Heart right ventricle (tissue), 16 donors: ENCODE results near the gene CLHC1. TPM values are rescaled to one million over a fixed set of nuclear protein-coding genes. Genes with fewer than 3 reads are reported as not detected.

Experiments
- ATAC-seq, 8 donors: fragments of 200-7000 bp; cut with Tn5 transposase; one replicate each; pipeline ENCODE4 v1.9.1; 2020; ENCODE audit warnings: mild to moderate bottlenecking in 8 of 8, moderate library complexity in 8 of 8, moderate number of reproducible peaks in 1 of 8
- DNase-seq, 2 donors: peaks; one replicate each; pipeline ENCODE4 v3.0.0-alpha.2; 2020
- H3K27ac ChIP-seq, 10 donors: fragments of 200-600 bp; sonication (generic) in 2 of 10; one replicate each; pipeline versions ENCODE4 v1.5.0 to v1.8.0; 2020 to 2022; ENCODE audit warnings: mild to moderate bottlenecking in 3 of 10
- H3K27me3 ChIP-seq, 7 donors: fragments of 200-600 bp; one replicate each; pipeline ENCODE4 v1.8.0; 2021 to 2022; ENCODE audit warnings: mild to moderate bottlenecking in 2 of 7
- H3K36me3 ChIP-seq, 9 donors: fragments of 200-600 bp; sonication (generic) in 1 of 9; one replicate each; pipeline versions ENCODE4 v1.5.0 to v1.8.0; 2020 to 2022; ENCODE audit warnings: mild to moderate bottlenecking in 2 of 9
- H3K4me1 ChIP-seq, 9 donors: fragments of 200-600 bp; sonication (generic) in 1 of 9; one replicate each; pipeline versions ENCODE4 v1.5.0 to v1.8.0; 2020 to 2022; ENCODE audit warnings: mild to moderate bottlenecking in 4 of 9
- H3K4me3 ChIP-seq, 10 donors: fragments of 200-600 bp; sonication (generic) in 2 of 10; one replicate each; pipeline versions ENCODE4 v1.5.0 to v1.8.0; 2020 to 2022; ENCODE audit warnings: mild to moderate bottlenecking in 7 of 10, moderate library complexity in 2 of 10
- H3K9me3 ChIP-seq, 11 donors: fragments of 200-600 bp in 10 of 11; sonication (generic) in 2 of 11; one replicate each; pipeline versions ENCODE4 v1.5.0 to v1.8.0; 2013 to 2022; ENCODE audit warnings: mild to moderate bottlenecking in 2 of 11, control low read depth in 1 of 11, moderate library complexity in 1 of 11
- CTCF ChIP-seq, 9 donors: fragments of 200-600 bp; sonication (generic) in 2 of 9; IDR thresholded peaks; one replicate each; pipeline versions ENCODE4 v1.5.0 to v1.8.0; 2021 to 2022; ENCODE audit warnings: antibody characterized with exemption in 9 of 9, mild to moderate bottlenecking in 5 of 9, moderate library complexity in 1 of 9
- WGBS, 2 donors: extraction: QIAGEN DNeasy Blood & Tissue Kit; methylation state at CpG; one replicate each; pipeline ENCODE4 v1.1.7; 2013; ENCODE audit warnings: inconsistent platforms in 1 of 2; 5-methylcytosine and 5-hydroxymethylcytosine counted together
- intact Hi-C, 10 donors: fragments of 100-400 bp; cut with DNase I; formaldehyde crosslinking; loops; one replicate each; pipeline versions ENCODE4 v1.11.1 to v1.14.2; 2022
- polyA plus RNA-seq, 2 donors: library from polyadenylated mRNA; stranded (reverse); fragments of 200-250 nt; gene quantifications; one replicate each; pipeline ENCODE4 v1.2.3, GENCODE V29; 2013
- total RNA-seq, 10 donors: library from RNA; stranded (reverse); fragmentation: NEBNext Ultra II Directional in 3 of 10; extraction: Animal tissue kit (Norgen Biotek cat#: 25700) in 3 of 10; gene quantifications; one replicate each; pipeline versions ENCODE4 v1.2.1 to v1.2.4, GENCODE V29; 2021 to 2023
- donor health status: Arrhythmogenic right ventricular cardiomyopathy.
- donor health status: ischemic (EF 13 %, LVEDD 7.1; RV severe dilation, severe dysfunction).
- donor health status: healthy with polysubstance abuse.
- donor health status: DM: no; HTN: yes; CAD: no.
- donor health status: DM: no; HTN: no; CAD: no.
- donor health status: ischemic (EF 25% LVEDD 6.9; RV normal size, moderate dysfunction).
- donor health status: ischemic (EF 25% LVEDD 5.7; RV mildly dilated, moderate dysfunction).
- donor health status: healthy.
- donor health status: DM: yes; HTN: yes; CAD: no.
- donor health status: Ischemic cardiomyopathy.
- donor health status: ischemic (EF 35%, LVEDD 5.7; RV mildly dilated, moderate dysfunction).
- donor health status: nonischemic (EF 11% LVEDD 7.7; RV severe dilation, severe dysfunction).
- donor health status: DM: yes; HTN: yes; CAD: no.
- donor health status: PGD.
- donor health status: ischemic (EF 29% LVEDD 5.4; RV normal size, mild dysfunction).
- donor health status: nonischemic (EF 23%, LVEDD 6.1; RV moderate dilation, normal function).

Gene CLHC1
- total and polyA plus RNA-seq, 12 donors: 1.7 to 9.7 (median 6.3) TPM

DNA sequence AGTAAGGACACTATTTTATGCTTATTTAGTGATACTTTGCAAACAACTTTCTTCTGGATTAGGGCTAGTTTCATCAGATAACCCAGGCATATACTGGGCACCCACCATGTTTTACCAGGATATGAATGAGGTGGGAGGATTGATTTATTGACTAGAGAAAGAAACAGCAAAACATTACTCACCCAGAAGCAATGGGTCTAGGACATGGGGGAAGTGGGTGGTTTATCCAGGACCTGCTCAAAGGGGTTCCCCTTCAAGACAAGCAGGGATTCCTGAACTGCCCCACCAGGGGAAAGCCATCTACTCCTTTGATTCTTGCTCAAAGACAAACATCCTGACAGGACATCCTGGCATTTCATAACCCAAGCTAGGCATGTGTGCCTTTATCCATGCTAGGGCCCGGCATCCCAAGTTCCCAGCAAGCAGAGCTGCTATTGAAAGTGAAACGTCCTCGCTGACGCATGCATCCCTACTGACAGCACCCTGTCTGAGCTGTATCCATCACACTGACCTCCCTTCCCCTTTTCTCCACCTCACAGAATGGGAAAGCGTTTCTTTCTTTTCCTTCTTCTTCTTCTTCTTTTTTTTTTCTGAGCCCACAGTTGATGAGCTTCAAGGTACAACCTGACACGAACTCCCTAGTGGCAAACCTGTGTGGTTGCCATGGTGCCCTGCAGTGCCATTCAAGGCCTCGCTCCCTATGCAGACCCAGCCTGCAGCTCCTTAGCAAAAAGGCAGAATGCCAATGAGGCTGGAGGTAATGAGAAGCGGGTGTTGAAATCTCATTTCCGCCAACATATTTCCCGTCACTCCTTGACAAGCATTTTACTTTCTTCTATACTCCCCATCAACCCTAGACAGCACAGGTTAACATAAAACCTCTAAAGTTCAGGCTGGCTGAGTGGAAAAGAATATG, 70.5 kb downstream of the CLHC1 start:
- Histone ChIP-seq H3K4me1 (peaks cover 17 to 82% (median 42%) of the 10 kb centered on the region in 9 donors), H3K27ac (peak overlapping the region in 1 of 10 donors; percentile 58), H3K9me3 (no peaks in the 10 kb centered on the region), H3K36me3 (no peaks in the 10 kb centered on the region), H3K27me3 (no peaks in the 10 kb centered on the region), H3K4me3 (no peak overlapping the region)
- intact Hi-C loops: loop anchor here in 5 of 10 donors (10.0 kb wide), 3 partner anchors 117 to 267 kb away; no protein-coding TSS in a partner anchor
- TF ChIP-seq CTCF (IDR thresholded peaks at IDR 0.05): no peak
- ATAC-seq (peak in 2 of 8 donors; percentile 32 to 37), DNase-seq (no peak)
- WGBS, 2 donors: 75 to 85% methylated on average over 10 of the region's 10 CpGs

- no peaks in the 10 kb centered on the region for H3K36me3 ChIP-seq
- no peaks in the 10 kb centered on the region for H3K9me3 ChIP-seq
- TF ChIP-seq CTCF (IDR thresholded peaks at IDR 0.05): no peak
- WGBS, 2 donors: 97 to 100% methylated on average over 2 of the region's 2 CpGs
- DNase-seq (no peak), ATAC-seq (no peak)
- H3K4me1 ChIP-seq: peaks cover 22 to 86% (median 49%) of the 10 kb centered on the region in 9 donors
- intact Hi-C loops: loop anchor here in 5 of 10 donors (10.0 kb wide), 3 partner anchors 116 to 266 kb away; no protein-coding TSS in a partner anchor
- no peak overlapping the region for H3K27ac ChIP-seq
- H3K27me3 ChIP-seq: no peaks in the 10 kb centered on the region
- H3K4me3 ChIP-seq: no peak overlapping the region
Measured at GRCh38 chr2:55160422-55160821, 71.7 kb downstream of the CLHC1 start.

DNA sequence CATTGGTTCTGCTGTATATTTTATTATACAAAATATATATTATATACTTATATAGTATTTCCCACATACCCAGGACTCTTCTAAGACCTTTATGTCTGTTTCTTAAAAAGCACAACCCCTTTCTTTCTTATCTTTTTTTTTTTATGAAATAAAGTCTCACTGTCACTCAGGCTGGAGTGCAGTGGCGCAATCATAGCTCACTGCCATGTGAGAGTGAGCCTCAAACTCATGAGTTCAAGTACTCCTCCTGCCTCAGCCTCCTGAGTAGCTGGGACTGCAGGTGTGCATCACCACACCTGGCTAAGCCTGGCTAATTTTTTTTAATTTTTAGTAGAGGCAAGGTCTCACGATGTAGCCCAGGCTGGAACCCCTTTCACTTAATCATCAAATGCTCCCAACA, 72.3 kb downstream of the CLHC1 start:
- no peak for TF ChIP-seq CTCF (IDR thresholded peaks at IDR 0.05)
- no peaks in the 10 kb centered on the region for H3K9me3 ChIP-seq
- H3K4me1 ChIP-seq: peaks cover 22 to 86% (median 51%) of the 10 kb centered on the region in 9 donors
- intact Hi-C loops: loop anchor here in 8 of 10 donors (5.0 to 10.0 kb wide), 6 partner anchors 37 to 265 kb away; partner anchors contain the start of gene RTN4 (in 1 of the 8)
- H3K4me3 ChIP-seq: no peak overlapping the region
- DNase-seq (no peak), ATAC-seq (no peak)
- H3K27me3 ChIP-seq: no peaks in the 10 kb centered on the region
- peak overlapping the region in 1 of 10 donors; percentile 7 for H3K27ac ChIP-seq
- no peaks in the 10 kb centered on the region for H3K36me3 ChIP-seq
- 97 to 98% methylated on average over 2 of the region's 2 CpGs for WGBS, 2 donors

DNA sequence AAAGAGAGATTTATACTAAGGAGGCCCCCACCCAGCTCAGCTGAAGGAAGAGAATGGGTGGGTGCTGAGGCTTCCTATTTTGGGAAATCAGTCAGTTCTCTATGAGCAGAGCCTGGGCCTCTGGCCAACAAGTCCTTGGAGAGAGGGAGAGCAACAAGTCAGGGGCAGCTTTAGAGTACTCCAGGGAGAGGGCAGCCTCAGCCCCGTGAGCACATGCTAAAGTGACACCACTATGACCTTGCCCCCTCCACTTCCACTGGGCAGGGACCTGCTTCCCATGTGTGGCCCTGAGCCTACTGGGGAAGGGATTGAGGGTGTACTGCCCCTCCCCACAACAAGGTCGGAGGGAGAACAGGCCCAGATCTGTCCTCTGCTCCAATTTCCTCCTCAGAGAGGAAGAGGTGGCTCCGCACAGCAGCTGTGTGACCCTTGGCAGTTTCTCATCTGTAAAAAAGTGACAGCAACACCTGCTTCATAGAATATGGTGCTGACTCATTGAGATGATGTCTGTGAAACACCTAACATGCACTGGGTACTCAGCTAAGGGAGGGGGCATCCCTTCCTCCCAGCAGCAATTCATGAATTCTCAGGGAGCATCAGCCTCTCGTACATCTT, 72.9 kb downstream of the CLHC1 start:
- H3K36me3 ChIP-seq: no peaks in the 10 kb centered on the region
- DNase-seq (peak; percentile 65 to 76), ATAC-seq (peak; percentile 58 to 90 (median 74))
- H3K4me3 ChIP-seq: no peak overlapping the region
- TF ChIP-seq CTCF (IDR thresholded peaks at IDR 0.05): no peak
- H3K4me1 ChIP-seq: peaks cover 22 to 83% (median 50%) of the 10 kb centered on the region in 9 donors
- 34 to 52% methylated on average over 4 of the region's 4 CpGs for WGBS, 2 donors
- no peaks in the 10 kb centered on the region for H3K27me3 ChIP-seq
- peak overlapping the region in 8 of 10 donors; percentile 7 to 62 (median 26) for H3K27ac ChIP-seq
- H3K9me3 ChIP-seq: no peaks in the 10 kb centered on the region
- intact Hi-C loops: loop anchor here in 4 of 10 donors (5.0 kb wide), 3 partner anchors 37 to 107 kb away; partner anchors contain the start of gene RTN4 (in 1 of the 4)
